MM.1S (cell line): ENCODE data around the gene TLR4.

Experiments
- DNase-seq: peaks from one replicate; pipeline ENCODE4 v3.0.0-alpha.2; 2015
- H2AFZ ChIP-seq: fragments of 300-600 bp; sonication (generic); 2 replicates; pipeline ENCODE4 v1.6.0; 2016; ENCODE audit warnings: antibody characterized with exemption, low read length
- H3F3A ChIP-seq: fragments of 300-600 bp; sonication (generic); 2 replicates; pipeline ENCODE4 v1.6.1; 2016; ENCODE audit warnings: mild to moderate bottlenecking, antibody characterized with exemption, low read length, moderate library complexity, mixed read lengths; ENCODE audit not compliant: insufficient read depth
- H3K27ac ChIP-seq: fragments of 300-600 bp; sonication (generic); 2 replicates; pipeline ENCODE4 v1.5.1; 2016; ENCODE audit warnings: mild to moderate bottlenecking, low read length
- H3K27me3 ChIP-seq: fragments of 300-600 bp; sonication (generic); replicated peaks from 2 replicates; pipeline ENCODE4 v1.6.0; 2016; ENCODE audit warnings: low read length; ENCODE audit not compliant: insufficient read depth
- H3K36me3 ChIP-seq: fragments of 300-600 bp; sonication (generic); replicated peaks from 2 replicates; pipeline ENCODE4 v1.6.1; 2016; ENCODE audit warnings: mild to moderate bottlenecking, low read length, mixed read lengths; ENCODE audit not compliant: insufficient read depth
- H3K4me1 ChIP-seq: fragments of 300-600 bp; sonication (generic); 2 replicates; pipeline ENCODE4 v1.6.1; 2016; ENCODE audit warnings: low read length, mixed read lengths
- H3K4me2 ChIP-seq: fragments of 300-600 bp; sonication (generic); 2 replicates; pipeline ENCODE4 v1.6.0; 2016; ENCODE audit warnings: low read depth, low read length
- H3K4me3 ChIP-seq: fragments of 300-600 bp; sonication (generic); 2 replicates; pipeline ENCODE4 v1.5.1; 2016; ENCODE audit warnings: low read length, mixed read lengths
- H3K79me2 ChIP-seq: fragments of 300-600 bp; sonication (generic); 2 replicates; pipeline ENCODE4 v1.6.1; 2016; ENCODE audit warnings: mixed run types, low read length, mixed read lengths
- H3K9ac ChIP-seq: fragments of 300-600 bp; sonication (generic); 2 replicates; pipeline ENCODE4 v1.6.1; 2016; ENCODE audit warnings: low read length, mixed read lengths
- H3K9me2 ChIP-seq: fragments of 300-600 bp; sonication (generic); replicated peaks from 2 replicates; pipeline ENCODE4 v1.6.1; 2016; ENCODE audit warnings: mild to moderate bottlenecking, low read length, mixed read lengths; ENCODE audit not compliant: insufficient read depth
- H3K9me3 ChIP-seq: fragments of 300-600 bp; sonication (generic); replicated peaks from 2 replicates; pipeline ENCODE4 v1.6.1; 2016; ENCODE audit warnings: mild to moderate bottlenecking, low read length, mixed read lengths; ENCODE audit not compliant: insufficient read depth
- H4K20me1 ChIP-seq: fragments of 300-600 bp; sonication (generic); 2 replicates; pipeline ENCODE4 v1.6.1; 2016; ENCODE audit warnings: mild to moderate bottlenecking, low read length, moderate library complexity, mixed read lengths; ENCODE audit not compliant: insufficient read depth
- EZH2 ChIP-seq: fragments of 300-600 bp; sonication (generic); optimal IDR thresholded peaks from 2 replicates; pipeline ENCODE3; 2017; ENCODE audit warnings: low read depth, mild to moderate bottlenecking, antibody characterized with exemption, low read length, mixed read lengths
- EZH2phosphoT487 ChIP-seq: fragments of 300-600 bp; sonication (generic); IDR thresholded peaks from 2 replicates; pipeline ENCODE4 v1.6.1; 2018; ENCODE audit warnings: antibody characterized with exemption, low read length
- TF ChIP-seq, protein P1 (sequence below): fragments of 300-600 bp; sonication (generic); IDR thresholded peaks from 2 replicates; pipeline ENCODE4 v1.5.1; 2016; ENCODE audit warnings: antibody characterized with exemption, low read length, mixed read lengths

TLR4 gene

DNA sequence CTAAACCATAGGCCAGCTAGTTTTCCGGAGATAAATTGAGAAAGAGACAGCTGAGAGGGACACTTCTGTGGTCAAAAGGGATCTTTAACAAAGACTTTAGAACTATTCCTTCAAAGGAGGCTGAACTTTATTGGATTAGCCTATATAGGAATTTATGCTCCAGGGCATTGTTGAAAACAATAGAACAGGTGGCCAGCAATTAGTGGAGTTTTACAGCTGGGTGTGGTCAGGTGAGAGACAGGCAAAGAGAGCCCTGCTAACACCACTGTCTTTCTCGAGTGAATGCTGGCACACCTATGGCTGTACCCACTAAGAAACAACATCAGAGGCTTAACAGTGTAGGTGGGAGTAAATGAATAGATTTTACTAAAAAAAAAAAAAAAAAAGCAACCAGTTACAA is 16.7 kb upstream of the TLR4 start:
- TF ChIP-seq, protein P1, sequence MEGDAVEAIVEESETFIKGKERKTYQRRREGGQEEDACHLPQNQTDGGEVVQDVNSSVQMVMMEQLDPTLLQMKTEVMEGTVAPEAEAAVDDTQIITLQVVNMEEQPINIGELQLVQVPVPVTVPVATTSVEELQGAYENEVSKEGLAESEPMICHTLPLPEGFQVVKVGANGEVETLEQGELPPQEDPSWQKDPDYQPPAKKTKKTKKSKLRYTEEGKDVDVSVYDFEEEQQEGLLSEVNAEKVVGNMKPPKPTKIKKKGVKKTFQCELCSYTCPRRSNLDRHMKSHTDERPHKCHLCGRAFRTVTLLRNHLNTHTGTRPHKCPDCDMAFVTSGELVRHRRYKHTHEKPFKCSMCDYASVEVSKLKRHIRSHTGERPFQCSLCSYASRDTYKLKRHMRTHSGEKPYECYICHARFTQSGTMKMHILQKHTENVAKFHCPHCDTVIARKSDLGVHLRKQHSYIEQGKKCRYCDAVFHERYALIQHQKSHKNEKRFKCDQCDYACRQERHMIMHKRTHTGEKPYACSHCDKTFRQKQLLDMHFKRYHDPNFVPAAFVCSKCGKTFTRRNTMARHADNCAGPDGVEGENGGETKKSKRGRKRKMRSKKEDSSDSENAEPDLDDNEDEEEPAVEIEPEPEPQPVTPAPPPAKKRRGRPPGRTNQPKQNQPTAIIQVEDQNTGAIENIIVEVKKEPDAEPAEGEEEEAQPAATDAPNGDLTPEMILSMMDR = no peak
- TF ChIP-seq EZH2 (no peak), EZH2phosphoT487 (no peak)

DNA sequence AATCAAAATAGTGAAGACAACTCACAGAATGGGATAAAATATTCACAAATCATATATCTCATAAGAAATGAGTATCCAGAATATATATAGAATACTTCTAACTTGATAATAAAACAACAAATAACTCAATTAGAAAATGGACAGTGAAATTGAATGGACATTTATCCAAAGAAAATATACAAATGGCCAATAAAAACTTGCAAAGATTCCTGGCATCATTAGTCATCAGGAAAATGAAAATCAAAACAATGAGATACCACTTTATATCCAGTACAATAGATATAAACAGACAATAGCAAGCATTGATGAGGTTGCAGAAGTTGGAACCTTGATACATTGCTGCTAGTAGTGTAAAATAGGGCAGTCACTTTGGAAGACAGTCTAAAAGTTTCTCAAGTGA is 12.8 kb upstream of the TLR4 start:
- no peak overlapping the region for H3K4me3 ChIP-seq
- no peaks in the 10 kb centered on the region for H3F3A ChIP-seq
- H3K79me2 ChIP-seq = no peaks in the 10 kb centered on the region
- no peaks in the 10 kb centered on the region for H4K20me1 ChIP-seq
- no peak overlapping the region for H2AFZ ChIP-seq
- no peaks in the 10 kb centered on the region for H3K9me3 ChIP-seq
- H3K9ac ChIP-seq = no peak overlapping the region
- TF ChIP-seq EZH2 = no peak
- no peak for TF ChIP-seq EZH2phosphoT487
- TF ChIP-seq, protein P1 = no peak
- no peaks in the 10 kb centered on the region for H3K9me2 ChIP-seq
- H3K27me3 ChIP-seq = no peaks in the 10 kb centered on the region
- no peak overlapping the region for H3K27ac ChIP-seq
- no peaks in the 10 kb centered on the region for H3K36me3 ChIP-seq
- no peak overlapping the region for H3K4me2 ChIP-seq
- no peaks in the 10 kb centered on the region for H3K4me1 ChIP-seq
- no peak for DNase-seq

More for the DNA sequence above, 16.7 kb upstream of the TLR4 start:
- H3K9me3 ChIP-seq = no peaks in the 10 kb centered on the region
- H3K4me1 ChIP-seq = no peaks in the 10 kb centered on the region
- H3K4me2 ChIP-seq = no peak overlapping the region
- no peaks in the 10 kb centered on the region for H3K79me2 ChIP-seq
- H3K9ac ChIP-seq = no peak overlapping the region
- no peaks in the 10 kb centered on the region for H3K36me3 ChIP-seq
- no peaks in the 10 kb centered on the region for H4K20me1 ChIP-seq
- no peak overlapping the region for H3K27ac ChIP-seq
- no peaks in the 10 kb centered on the region for H3K9me2 ChIP-seq
- H3K27me3 ChIP-seq = no peaks in the 10 kb centered on the region
- H3F3A ChIP-seq = no peaks in the 10 kb centered on the region
- DNase-seq = no peak
- no peak overlapping the region for H3K4me3 ChIP-seq
- H2AFZ ChIP-seq = no peak overlapping the region

DNA sequence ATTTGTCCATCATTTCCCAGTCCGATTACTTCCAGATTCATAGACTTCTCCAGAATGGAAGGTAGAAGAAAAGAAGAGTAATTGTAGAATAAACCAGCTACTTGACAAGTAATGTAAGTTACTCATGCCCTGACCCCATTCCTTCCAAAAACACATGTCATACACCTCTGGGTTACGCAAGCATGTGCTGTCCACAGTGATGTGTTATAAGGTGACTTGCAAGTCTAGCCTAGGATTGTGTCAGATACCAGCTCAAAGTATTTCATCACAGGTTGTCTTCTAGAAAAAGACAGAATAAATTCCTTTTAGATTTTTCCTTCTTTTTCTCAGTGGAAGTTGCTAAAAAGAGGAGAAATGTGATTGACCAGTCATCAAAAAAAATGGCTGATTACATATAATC is 8.0 kb upstream of the TLR4 start:
- H3K27me3 ChIP-seq = no peaks in the 10 kb centered on the region
- no peaks in the 10 kb centered on the region for H3K9me3 ChIP-seq

More for the DNA sequence above, 8.0 kb upstream of the TLR4 start:
- Histone ChIP-seq H3K36me3 (no peaks in the 10 kb centered on the region), H3K4me2 (no peak overlapping the region), H4K20me1 (no peaks in the 10 kb centered on the region), H3K27ac (no peak overlapping the region), H3K4me1 (no peaks in the 10 kb centered on the region), H3K4me3 (no peak overlapping the region), H3K79me2 (no peaks in the 10 kb centered on the region), H2AFZ (no peak overlapping the region), H3F3A (no peaks in the 10 kb centered on the region), H3K9me2 (no peaks in the 10 kb centered on the region), H3K9ac (no peak overlapping the region)
- TF ChIP-seq, protein P1 = no peak
- DNase-seq = no peak
